Endothelial cell of umbilical vein (primary cell): ENCODE measurements around the gene PLEKHH3. TPM values are rescaled to one million over a fixed set of nuclear protein-coding genes. Genes with fewer than 3 reads are reported as not detected.
A peak's percentile ranks its signal among the peaks of the same experiment; 100 is the strongest.

ENCODE experiments used
- BruUV-seq: library from RNA; stranded (reverse); fragments of 400-500 nt; replicated peaks from 2 replicates; lab custom pipeline; 2021; lab: Mats Ljungman, UMichigan
- CTCF ChIA-PET: fragments of 300-600, 350-600 bp; sonication (Branson Sonifier 250); formaldehyde crosslinking; loops from one replicate; lab custom pipeline; 2021; ENCODE audit warnings: antibody characterized with exemption, inconsistent platforms; lab: Charles Lee
- POLR2A ChIA-PET: fragments of 300-600, 350-600 bp; sonication (Branson Sonifier 250); formaldehyde crosslinking; loops from one replicate; lab custom pipeline; 2021; ENCODE audit warnings: antibody characterized with exemption, inconsistent platforms; lab: Charles Lee
- DNase-seq: peaks from one replicate; pipeline ENCODE4 v3.0.0-alpha.2; 2011; ENCODE audit warnings: low read depth, low spot score
- FAIRE-seq: peaks from 2 replicates; lab custom pipeline; 2011; peaks lifted over from hg19 to GRCh38; lab: Jason Lieb, UNC
- H2AFZ ChIP-seq: 2 replicates; pipeline ENCODE4 v1.6.0; 2012; ENCODE audit warnings: low read depth, low read length, control low read depth, inconsistent platforms
- H3K27ac ChIP-seq: 2 replicates; pipeline ENCODE4 v1.5.1; 2011; ENCODE audit warnings: low read depth, mild to moderate bottlenecking, control low read depth, low read length, moderate library complexity; ENCODE audit not compliant: insufficient read depth
- H3K27me3 ChIP-seq, 2 experiments: 2 replicates each; pipeline versions ENCODE4 v1.6.0 to v1.6.1; 2011; ENCODE audit warnings: low read length in 2 of 2, mixed read lengths in 1 of 2; ENCODE audit not compliant: control insufficient read depth in 2 of 2, insufficient read depth in 2 of 2
- H3K36me3 ChIP-seq, 2 experiments: 2 replicates in 1 of 2; 3 replicates in 1 of 2; pipeline ENCODE4 v1.5.1; 2011; ENCODE audit warnings: low read length in 2 of 2, mild to moderate bottlenecking in 1 of 2, moderate library complexity in 1 of 2; ENCODE audit not compliant: control insufficient read depth in 2 of 2, insufficient read depth in 2 of 2; ENCODE audit errors: extremely low read depth in 1 of 2
- H3K4me1 ChIP-seq: 3 replicates; pipeline ENCODE4 v1.5.1; 2011; ENCODE audit warnings: mild to moderate bottlenecking, low read length; ENCODE audit not compliant: control insufficient read depth, insufficient read depth; ENCODE audit errors: extremely low read depth
- H3K4me2 ChIP-seq: 2 replicates; pipeline ENCODE4 v1.6.1; 2011; ENCODE audit warnings: low read length, control low read depth, mixed read lengths; ENCODE audit not compliant: insufficient read depth
- H3K4me3 ChIP-seq, 3 experiments: fragments of 200-600 bp in 1 of 3; sonication (generic), shearing (Covaris generic) in 1 of 3; replicated peaks in 1 of 3; 2 replicates each; pipeline ENCODE4 v1.5.1; 2011 to 2016; ENCODE audit warnings: control low read depth in 3 of 3, low read length in 3 of 3, mild to moderate bottlenecking in 2 of 3, inconsistent platforms in 1 of 3, low read depth in 1 of 3, moderate library complexity in 1 of 3; ENCODE audit not compliant: insufficient read depth in 1 of 3
- H3K79me2 ChIP-seq: 2 replicates; pipeline ENCODE4 v1.6.0; 2012; ENCODE audit warnings: low read length, inconsistent platforms; ENCODE audit not compliant: control insufficient read depth, insufficient read depth
- H3K9ac ChIP-seq: replicated peaks from 2 replicates; pipeline ENCODE3; 2011; ENCODE audit warnings: low read length, control low read depth; ENCODE audit not compliant: insufficient read depth; ENCODE audit errors: extremely low read depth
- H3K9me1 ChIP-seq: replicated peaks from 3 replicates; pipeline ENCODE4 v1.6.0; 2011; ENCODE audit warnings: mild to moderate bottlenecking, low read length; ENCODE audit not compliant: control insufficient read depth, insufficient read depth; ENCODE audit errors: extremely low read depth
- H3K9me3 ChIP-seq: replicated peaks from 2 replicates; pipeline ENCODE4 v1.5.1; 2012; ENCODE audit warnings: low read length, inconsistent platforms; ENCODE audit not compliant: control insufficient read depth, insufficient read depth
- H4K20me1 ChIP-seq: replicated peaks from 2 replicates; pipeline ENCODE3; 2011; ENCODE audit warnings: mild to moderate bottlenecking, low read length; ENCODE audit not compliant: control insufficient read depth, insufficient read depth; ENCODE audit errors: extremely low read depth
- EZH2 ChIP-seq: IDR thresholded peaks from 2 replicates; pipeline ENCODE4 v1.6.1; 2012; ENCODE audit warnings: borderline replicate concordance, low read depth, mild to moderate bottlenecking, moderate library complexity, low read length, inconsistent platforms; ENCODE audit not compliant: severe bottlenecking
- FOS ChIP-seq: IDR thresholded peaks from 2 replicates; pipeline ENCODE4 v1.6.1; 2011; ENCODE audit warnings: mild to moderate bottlenecking, low read length, moderate library complexity, borderline replicate concordance; ENCODE audit not compliant: insufficient read depth
- GATA2 ChIP-seq: IDR thresholded peaks from 2 replicates; pipeline ENCODE4 v1.7.0; 2011; ENCODE audit warnings: low read depth, mild to moderate bottlenecking, moderate library complexity, mixed read lengths, low read length; ENCODE audit not compliant: insufficient read length, insufficient read depth
- JUN ChIP-seq: IDR thresholded peaks from 2 replicates; pipeline ENCODE4 v1.6.1; 2011; ENCODE audit warnings: borderline replicate concordance, low read depth; ENCODE audit not compliant: insufficient read length, insufficient read depth
- MYC ChIP-seq: IDR thresholded peaks from one replicate; pipeline ENCODE4 v1.6.1; 2011; ENCODE audit warnings: mild to moderate bottlenecking, low read depth, low read length
- POLR2A ChIP-seq: IDR thresholded peaks from 2 replicates; pipeline ENCODE4 v1.6.1; 2012; ENCODE audit warnings: low read depth, mild to moderate bottlenecking, control low read depth, low read length
- POLR2AphosphoS5 ChIP-seq: IDR thresholded peaks from 2 replicates; pipeline ENCODE4 v1.6.1; 2012; ENCODE audit warnings: low read depth, mild to moderate bottlenecking, control low read depth, low read length, moderate library complexity; ENCODE audit not compliant: insufficient read depth
- dilution Hi-C: fragments of 300-500 bp; cut with MboI; formaldehyde crosslinking; loops from one replicate; pipeline ENCODE4 v1.15.0; 2019; ENCODE audit warnings: low sequenced_read_pairs; ENCODE audit not compliant: extremely low pct_ligation_motif_present
- intact Hi-C: fragments of 100-400 bp; cut with micrococcal nuclease; formaldehyde crosslinking; loops from one replicate; pipeline ENCODE4 v1.10.0; 2022
- polyA plus RNA-seq, 4 experiments: library from polyadenylated mRNA; depleted of rRNA in 3 of 4; stranded (reverse) in 3 of 4; unstranded in 1 of 4; fragments of >200 nt; gene quantifications; 2 replicates each; pipeline versions ENCODE4 v1.2.1 to v1.2.3, GENCODE V29; 2011 to 2012; ENCODE audit warnings: missing spikeins in 1 of 4
- total RNA-seq: library from RNA; stranded (reverse); gene quantifications from 2 replicates; pipeline ENCODE4 v1.2.3, GENCODE V29; 2021
- TF ChIP-seq, protein P1 (sequence below): IDR thresholded peaks from 2 replicates; pipeline ENCODE4 v1.6.1; 2011; ENCODE audit not compliant: insufficient read depth, insufficient read length
- TF ChIP-seq, protein P2 (sequence below), 2 donors: IDR thresholded peaks; 1 replicate in 1 of 2; 2 replicates in 1 of 2; pipeline ENCODE4 v1.5.1; 2011; ENCODE audit warnings: low read length in 2 of 2, mild to moderate bottlenecking in 2 of 2, moderate library complexity in 2 of 2, control low read depth in 1 of 2, inconsistent platforms in 1 of 2, low read depth in 1 of 2; ENCODE audit not compliant: insufficient read depth in 1 of 2; ENCODE audit errors: extremely low read depth in 1 of 2

Gene PLEKHH3
- total and polyA plus RNA-seq, 2 donors (not counting 3 experiments of a cell fraction or from before 2014, with no cell fraction given): 5.4 to 11.3 TPM

DNA sequence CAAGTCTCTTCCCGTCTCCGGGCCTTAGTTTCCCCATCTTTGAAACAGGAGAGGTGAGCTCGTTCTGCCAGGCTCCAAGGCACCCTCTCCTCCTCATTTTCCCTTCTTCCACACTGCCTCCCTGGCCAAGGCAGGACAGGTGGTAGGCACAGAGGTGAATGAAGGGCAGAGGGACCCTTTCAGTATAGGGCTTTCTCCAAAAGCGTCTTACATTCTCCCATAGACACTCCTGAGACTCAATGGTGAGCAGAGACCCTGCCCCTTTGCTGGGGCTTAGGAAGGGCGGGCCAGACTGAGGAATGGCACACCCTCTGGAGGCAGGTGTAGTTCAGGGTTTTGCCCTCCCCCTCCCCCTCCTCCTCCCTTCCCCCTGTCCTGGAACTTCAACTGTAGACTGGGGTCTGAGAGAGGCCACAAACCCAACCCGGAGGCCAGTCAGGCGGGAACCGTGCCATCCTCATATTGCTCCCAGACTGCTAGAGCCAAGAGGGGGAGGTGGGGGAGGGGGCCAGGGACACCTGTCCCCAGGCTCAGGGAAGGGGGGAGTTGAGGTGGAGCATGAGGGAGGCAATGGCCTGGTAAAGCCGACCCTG, 1.9 kb downstream of the PLEKHH3 start:
- TF ChIP-seq MYC (no peak), POLR2A (no peak), EZH2 (no peak), POLR2AphosphoS5 (no peak), JUN (no peak), FOS (no peak), GATA2 (no peak)
- TF ChIP-seq, protein P1, sequence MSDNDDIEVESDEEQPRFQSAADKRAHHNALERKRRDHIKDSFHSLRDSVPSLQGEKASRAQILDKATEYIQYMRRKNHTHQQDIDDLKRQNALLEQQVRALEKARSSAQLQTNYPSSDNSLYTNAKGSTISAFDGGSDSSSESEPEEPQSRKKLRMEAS: no peak
- TF ChIP-seq, protein P2, sequence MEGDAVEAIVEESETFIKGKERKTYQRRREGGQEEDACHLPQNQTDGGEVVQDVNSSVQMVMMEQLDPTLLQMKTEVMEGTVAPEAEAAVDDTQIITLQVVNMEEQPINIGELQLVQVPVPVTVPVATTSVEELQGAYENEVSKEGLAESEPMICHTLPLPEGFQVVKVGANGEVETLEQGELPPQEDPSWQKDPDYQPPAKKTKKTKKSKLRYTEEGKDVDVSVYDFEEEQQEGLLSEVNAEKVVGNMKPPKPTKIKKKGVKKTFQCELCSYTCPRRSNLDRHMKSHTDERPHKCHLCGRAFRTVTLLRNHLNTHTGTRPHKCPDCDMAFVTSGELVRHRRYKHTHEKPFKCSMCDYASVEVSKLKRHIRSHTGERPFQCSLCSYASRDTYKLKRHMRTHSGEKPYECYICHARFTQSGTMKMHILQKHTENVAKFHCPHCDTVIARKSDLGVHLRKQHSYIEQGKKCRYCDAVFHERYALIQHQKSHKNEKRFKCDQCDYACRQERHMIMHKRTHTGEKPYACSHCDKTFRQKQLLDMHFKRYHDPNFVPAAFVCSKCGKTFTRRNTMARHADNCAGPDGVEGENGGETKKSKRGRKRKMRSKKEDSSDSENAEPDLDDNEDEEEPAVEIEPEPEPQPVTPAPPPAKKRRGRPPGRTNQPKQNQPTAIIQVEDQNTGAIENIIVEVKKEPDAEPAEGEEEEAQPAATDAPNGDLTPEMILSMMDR (IDR thresholded peaks at IDR 0.05; ENCODE audit: extremely low read depth in 1 of 2, insufficient read depth in 1 of 2, low read depth in 1 of 2, low read length in 2 of 2): no peak
- CTCF ChIA-PET: interaction anchor here (0.8 to 8.3 kb wide), 8 partner anchors 8 to 99 kb away, joined by 3 to 109 read pairs (median 9); partner anchors contain the start of genes CNTNAP1, PSMC3IP, RETREG3 and TUBG1
- H3K4me2 ChIP-seq: no peak overlapping the region
- intact Hi-C loops (loop anchor here (5.0 kb wide), 2 partner anchors 107 to 353 kb away; partner anchors contain the start of gene WNK4), dilution Hi-C loops (no loop called here)
- H3K9ac ChIP-seq: no peak overlapping the region
- no TSS peak for BruUV-seq
- no peak overlapping the region for H3K27ac ChIP-seq
- peak overlapping the region in 1 of 3 experiments; percentile 87 for H3K4me3 ChIP-seq
- no peaks in the 10 kb centered on the region for H3K79me2 ChIP-seq
- peaks cover 3 to 15% of the 10 kb centered on the region in 2 experiments for H3K36me3 ChIP-seq
- H3K9me3 ChIP-seq: no peaks in the 10 kb centered on the region
- DNase-seq (no peak), FAIRE-seq (no peak)
- POLR2A ChIA-PET: no interaction called here
- H3K27me3 ChIP-seq: no peaks in the 10 kb centered on the region
- peaks cover 27% of the 10 kb centered on the region for H3K4me1 ChIP-seq
- H2AFZ ChIP-seq: no peak overlapping the region
- H3K9me1 ChIP-seq: no peaks in the 10 kb centered on the region
- H4K20me1 ChIP-seq: no peaks in the 10 kb centered on the region
